ENCODE results near the gene MAP2K3.

MAP2K3 gene

DNA sequence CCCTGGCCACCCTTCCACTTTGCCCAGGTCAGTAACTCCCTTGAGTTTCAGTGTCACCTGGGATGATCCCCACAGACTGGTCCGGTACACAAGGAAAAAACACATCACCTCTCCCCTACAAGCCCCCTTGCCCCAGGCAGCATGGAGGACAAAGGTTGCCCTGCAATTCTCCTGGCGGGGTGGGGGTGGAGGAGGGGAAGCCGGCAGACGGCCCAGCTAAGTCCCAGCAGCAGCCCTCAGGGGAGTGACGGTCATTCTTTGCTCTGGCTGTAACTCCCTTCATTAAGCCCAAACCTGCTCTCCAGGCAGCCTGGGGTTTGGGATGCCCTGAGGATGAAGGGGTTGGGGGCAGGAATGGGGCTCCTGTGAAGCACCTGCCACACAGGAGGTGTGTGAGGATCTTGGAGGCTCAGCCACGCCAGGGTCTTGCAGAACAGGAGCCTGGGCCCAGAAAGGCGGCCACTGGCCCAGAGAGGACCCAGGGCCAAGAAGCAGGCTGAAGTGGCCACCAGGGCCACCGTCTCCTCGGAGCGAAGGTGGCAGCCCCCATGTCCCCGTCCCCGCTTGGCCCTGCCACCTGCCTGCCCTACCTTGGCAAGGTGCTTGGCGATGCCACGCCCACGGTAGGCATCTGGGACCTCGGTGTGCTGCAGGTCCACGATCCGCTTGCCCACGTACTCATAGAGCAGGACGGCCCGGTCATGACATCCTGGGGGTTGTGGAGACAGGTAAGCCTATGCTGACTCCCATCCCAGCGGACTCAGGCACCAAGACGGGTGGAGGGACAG is 40.8 kb upstream of the MAP2K3 start:
- no peak for DNase-seq (ENCODE audit: insufficient read length, low spot score)
- no peak for FAIRE-seq
- TF ChIP-seq TAF1 (IDR thresholded peaks at IDR 0.05; ENCODE audit: low read depth, low read length) (no peak), POU2F2 (IDR thresholded peaks at IDR 0.05; ENCODE audit: low read depth, low read length) (no peak), PAX5 (IDR thresholded peaks at IDR 0.05; ENCODE audit: insufficient read depth, low read length, severe bottlenecking) (no peak), POLR2A (IDR thresholded peaks at IDR 0.05; ENCODE audit: low read depth, low read length) (no peak), SPI1 (IDR thresholded peaks at IDR 0.05; ENCODE audit: low read depth, low read length) (no peak), POLR2AphosphoS5 (IDR thresholded peaks at IDR 0.05; ENCODE audit: low read depth, low read length) (no peak)

DNA sequence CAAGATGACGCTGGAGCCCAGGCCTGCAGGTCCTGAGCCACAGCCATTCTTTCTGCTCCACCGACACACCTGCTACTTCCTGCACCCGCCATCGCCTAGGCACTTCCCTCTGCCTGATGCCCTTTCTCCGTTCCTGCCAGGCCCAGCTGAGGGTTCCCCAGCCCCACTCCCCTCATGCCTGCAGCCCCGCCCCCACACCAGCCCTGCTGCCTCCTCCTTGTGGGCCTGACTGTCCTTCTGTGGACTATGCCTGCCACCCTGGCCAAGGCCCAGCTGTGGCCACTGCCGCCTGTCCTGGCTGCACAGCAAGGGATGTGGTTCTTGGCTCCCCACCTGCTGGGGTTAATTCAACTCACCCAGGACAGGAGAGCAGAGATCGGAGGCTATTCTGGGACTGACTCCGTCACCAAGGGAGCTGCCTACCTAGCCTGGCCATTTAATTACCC is 38.8 kb upstream of the MAP2K3 start:
- no peak for DNase-seq (ENCODE audit: insufficient read length, low spot score)
- TF ChIP-seq PAX5 (IDR thresholded peaks at IDR 0.05; ENCODE audit: insufficient read depth, low read length, severe bottlenecking) (no peak), SPI1 (IDR thresholded peaks at IDR 0.05; ENCODE audit: low read depth, low read length) (no peak), POU2F2 (IDR thresholded peaks at IDR 0.05; ENCODE audit: low read depth, low read length) (no peak), POLR2AphosphoS5 (IDR thresholded peaks at IDR 0.05; ENCODE audit: low read depth, low read length) (no peak), POLR2A (IDR thresholded peaks at IDR 0.05; ENCODE audit: low read depth, low read length) (no peak), TAF1 (IDR thresholded peaks at IDR 0.05; ENCODE audit: low read depth, low read length) (no peak)
- no peak for FAIRE-seq

- no peak for FAIRE-seq
- no peak for TF ChIP-seq PAX5 (IDR thresholded peaks at IDR 0.05; ENCODE audit: insufficient read depth, low read length, severe bottlenecking)
- no peak for TF ChIP-seq POU2F2 (IDR thresholded peaks at IDR 0.05; ENCODE audit: low read depth, low read length)
- no peak for TF ChIP-seq TAF1 (IDR thresholded peaks at IDR 0.05; ENCODE audit: low read depth, low read length)
- no peak for TF ChIP-seq POLR2A (IDR thresholded peaks at IDR 0.05; ENCODE audit: low read depth, low read length)
- TF ChIP-seq SPI1 (IDR thresholded peaks at IDR 0.05; ENCODE audit: low read depth, low read length) = no peak
- no peak for TF ChIP-seq POLR2AphosphoS5 (IDR thresholded peaks at IDR 0.05; ENCODE audit: low read depth, low read length)
- no peak for DNase-seq (ENCODE audit: insufficient read length, low spot score)
These were observed 37.8 kb upstream of the MAP2K3 start for GRCh38 chr17:21246698-21247097.

- no peak for DNase-seq (ENCODE audit: insufficient read length, low spot score)
- FAIRE-seq = no peak
- no peak for TF ChIP-seq POLR2A (IDR thresholded peaks at IDR 0.05; ENCODE audit: low read depth, low read length)
- no peak for TF ChIP-seq POU2F2 (IDR thresholded peaks at IDR 0.05; ENCODE audit: low read depth, low read length)
- TF ChIP-seq POLR2AphosphoS5 (IDR thresholded peaks at IDR 0.05; ENCODE audit: low read depth, low read length) = no peak
- no peak for TF ChIP-seq TAF1 (IDR thresholded peaks at IDR 0.05; ENCODE audit: low read depth, low read length)
- TF ChIP-seq PAX5 (IDR thresholded peaks at IDR 0.05; ENCODE audit: insufficient read depth, low read length, severe bottlenecking) = no peak
- TF ChIP-seq SPI1 (IDR thresholded peaks at IDR 0.05; ENCODE audit: low read depth, low read length) = no peak
These were observed 36.8 kb upstream of the MAP2K3 start for GRCh38 chr17:21247552-21248258.

DNA sequence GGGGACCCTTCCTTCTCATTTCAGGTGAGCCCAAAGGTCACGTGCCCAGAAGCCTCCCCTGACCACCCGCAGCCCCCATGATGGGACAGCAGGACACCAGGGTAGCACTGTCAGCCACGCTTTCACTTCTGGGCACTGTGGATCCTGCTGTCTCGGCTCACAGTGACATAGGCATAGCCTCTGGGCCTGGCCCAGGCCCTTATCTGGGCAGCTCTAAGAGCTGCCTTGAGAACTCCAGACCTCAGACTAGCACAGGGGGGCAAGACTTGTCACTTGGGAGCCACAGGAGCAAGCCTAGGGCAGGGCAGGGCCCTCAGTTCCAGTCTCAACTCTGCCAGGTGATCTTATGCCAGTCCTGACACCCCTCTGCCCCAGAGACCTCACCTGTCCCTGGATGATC is 36.0 kb upstream of the MAP2K3 start:
- TF ChIP-seq PAX5 (IDR thresholded peaks at IDR 0.05; ENCODE audit: insufficient read depth, low read length, severe bottlenecking) (no peak), TAF1 (IDR thresholded peaks at IDR 0.05; ENCODE audit: low read depth, low read length) (no peak)
- FAIRE-seq (no peak), DNase-seq (ENCODE audit: insufficient read length, low spot score) (no peak)

GRCh38 chr17:21249086-21249795 is 35.3 kb upstream of the MAP2K3 start:
- no peak for TF ChIP-seq SPI1 (IDR thresholded peaks at IDR 0.05; ENCODE audit: low read depth, low read length)
- no peak for TF ChIP-seq POU2F2 (IDR thresholded peaks at IDR 0.05; ENCODE audit: low read depth, low read length)
- no peak for TF ChIP-seq POLR2AphosphoS5 (IDR thresholded peaks at IDR 0.05; ENCODE audit: low read depth, low read length)
- no peak for TF ChIP-seq POLR2A (IDR thresholded peaks at IDR 0.05; ENCODE audit: low read depth, low read length)
- TF ChIP-seq PAX5 (IDR thresholded peaks at IDR 0.05; ENCODE audit: insufficient read depth, low read length, severe bottlenecking) = no peak
- TF ChIP-seq TAF1 (IDR thresholded peaks at IDR 0.05; ENCODE audit: low read depth, low read length) = no peak
- DNase-seq (ENCODE audit: insufficient read length, low spot score) (no peak), FAIRE-seq (no peak)

- FAIRE-seq (no peak), DNase-seq (ENCODE audit: insufficient read length, low spot score) (no peak)
- no peak for TF ChIP-seq TAF1 (IDR thresholded peaks at IDR 0.05; ENCODE audit: low read depth, low read length)
- TF ChIP-seq PAX5 (IDR thresholded peaks at IDR 0.05; ENCODE audit: insufficient read depth, low read length, severe bottlenecking) = no peak
- TF ChIP-seq SPI1 (IDR thresholded peaks at IDR 0.05; ENCODE audit: low read depth, low read length) = no peak
- TF ChIP-seq POLR2AphosphoS5 (IDR thresholded peaks at IDR 0.05; ENCODE audit: low read depth, low read length) = no peak
- no peak for TF ChIP-seq POLR2A (IDR thresholded peaks at IDR 0.05; ENCODE audit: low read depth, low read length)
- TF ChIP-seq POU2F2 (IDR thresholded peaks at IDR 0.05; ENCODE audit: low read depth, low read length) = no peak
These were observed 34.4 kb upstream of the MAP2K3 start for GRCh38 chr17:21249920-21250703.

DNA sequence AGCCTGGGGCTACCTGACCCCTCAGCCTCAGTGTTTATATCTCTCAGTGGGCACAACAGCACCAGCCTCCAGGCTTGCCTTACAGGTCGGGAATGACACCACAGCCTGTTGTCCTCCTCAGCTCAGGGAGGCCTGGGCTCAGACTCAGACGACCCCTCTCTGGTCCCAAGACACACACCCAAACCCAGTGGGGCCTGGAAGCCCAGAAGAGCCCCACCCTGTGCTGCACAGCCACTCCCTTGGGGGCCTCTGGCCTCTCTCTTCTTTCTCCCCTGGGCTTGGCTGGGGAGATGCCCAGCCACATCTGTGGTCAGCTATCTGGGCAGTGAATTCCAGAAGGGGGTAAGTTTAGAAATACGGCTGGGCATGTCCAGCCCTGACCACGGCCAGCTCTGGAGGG is 33.7 kb upstream of the MAP2K3 start:
- DNase-seq (ENCODE audit: insufficient read length, low spot score) = no peak
- no peak for TF ChIP-seq SPI1 (IDR thresholded peaks at IDR 0.05; ENCODE audit: low read depth, low read length)
- no peak for TF ChIP-seq PAX5 (IDR thresholded peaks at IDR 0.05; ENCODE audit: insufficient read depth, low read length, severe bottlenecking)
- no peak for TF ChIP-seq POU2F2 (IDR thresholded peaks at IDR 0.05; ENCODE audit: low read depth, low read length)
- no peak for TF ChIP-seq POLR2A (IDR thresholded peaks at IDR 0.05; ENCODE audit: low read depth, low read length)
- TF ChIP-seq POLR2AphosphoS5 (IDR thresholded peaks at IDR 0.05; ENCODE audit: low read depth, low read length) = no peak
- no peak for TF ChIP-seq TAF1 (IDR thresholded peaks at IDR 0.05; ENCODE audit: low read depth, low read length)
- no peak for FAIRE-seq

Measured in GM12891 (cell line).